HL-60 (cell line): ENCODE measurements around the gene S100A16.

Experiments
- CTCF ChIP-seq: IDR thresholded peaks from one replicate; pipeline ENCODE4 v1.5.1; 2011; ENCODE audit warnings: low read length, control low read depth, inconsistent platforms; ENCODE audit not compliant: insufficient read depth
- GABPA ChIP-seq: IDR thresholded peaks from 2 replicates; pipeline ENCODE4 v1.6.1; 2012; ENCODE audit warnings: low read depth
- REST ChIP-seq: IDR thresholded peaks from 2 replicates; pipeline ENCODE4 v1.6.1; 2012; ENCODE audit warnings: low read depth; ENCODE audit not compliant: insufficient replicate concordance

- TF ChIP-seq CTCF (no peak), GABPA (no peak), REST (no peak)
These were observed 38.8 kb upstream of the S100A16 start for GRCh38 chr1:153651771-153652170.
